BE2C (cell line): ENCODE results near the gene ATP13A3.
"Not testable (repeated sequence)": the region's sequence is repeated elsewhere in the genome, so short reads cannot be mapped to it uniquely, and the experiment has no call there.

ENCODE experiments used
- DNase-seq: peaks from one replicate; pipeline ENCODE4 v3.0.0-alpha.2; 2020
- H3K27me3 ChIP-seq: fragments of 250-450 bp; sonication (Bioruptor Pico); 2 replicates; pipeline ENCODE4 v1.5.1; 2020; ENCODE audit warnings: mild to moderate bottlenecking
- H3K36me3 ChIP-seq: fragments of 250-450 bp; sonication (Bioruptor Pico); 2 replicates; pipeline ENCODE4 v1.5.1; 2020; ENCODE audit warnings: mild to moderate bottlenecking
- H3K4me1 ChIP-seq: fragments of 250-450 bp; sonication (Bioruptor Pico); 2 replicates; pipeline ENCODE4 v1.5.1; 2020
- H3K4me3 ChIP-seq: 2 replicates; pipeline ENCODE4 v1.5.1; 2011; ENCODE audit warnings: low read depth, low read length
- H3K9me3 ChIP-seq: fragments of 250-450 bp; sonication (Bioruptor Pico); 2 replicates; pipeline ENCODE4 v1.5.1; 2020
- TF ChIP-seq, protein P1 (sequence below): IDR thresholded peaks from 2 replicates; pipeline ENCODE4 v1.5.1; 2012; ENCODE audit warnings: mild to moderate bottlenecking, low read depth, low read length

ATP13A3 gene

DNA sequence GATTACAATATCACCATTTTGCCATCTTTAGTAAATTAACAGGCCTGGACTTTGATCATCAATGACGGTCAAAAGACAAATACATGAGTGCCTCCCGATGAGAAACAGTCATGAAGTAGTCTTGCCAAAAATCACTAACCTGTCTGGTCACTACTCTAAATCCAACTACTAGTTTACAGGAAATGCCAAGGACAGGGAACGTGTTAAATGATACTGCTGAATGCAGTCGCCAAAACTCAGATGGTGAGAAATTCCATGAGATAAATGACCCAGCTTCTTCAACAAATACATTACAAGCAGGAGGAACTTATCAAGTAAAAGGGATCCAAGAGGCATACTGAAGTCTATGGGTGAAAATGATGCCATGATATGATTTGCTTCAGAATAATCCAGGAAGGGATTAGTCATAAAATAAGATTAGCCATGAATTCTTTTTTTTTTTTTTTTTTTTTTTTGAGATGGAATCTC is 35.8 kb upstream of the ATP13A3 start:
- Histone ChIP-seq H3K4me3 (no peak overlapping the region), H3K27me3 (no peaks in the 10 kb centered on the region), H3K36me3 (no peaks in the 10 kb centered on the region), H3K4me1 (no peaks in the 10 kb centered on the region), H3K9me3 (no peaks in the 10 kb centered on the region)
- TF ChIP-seq, protein P1, sequence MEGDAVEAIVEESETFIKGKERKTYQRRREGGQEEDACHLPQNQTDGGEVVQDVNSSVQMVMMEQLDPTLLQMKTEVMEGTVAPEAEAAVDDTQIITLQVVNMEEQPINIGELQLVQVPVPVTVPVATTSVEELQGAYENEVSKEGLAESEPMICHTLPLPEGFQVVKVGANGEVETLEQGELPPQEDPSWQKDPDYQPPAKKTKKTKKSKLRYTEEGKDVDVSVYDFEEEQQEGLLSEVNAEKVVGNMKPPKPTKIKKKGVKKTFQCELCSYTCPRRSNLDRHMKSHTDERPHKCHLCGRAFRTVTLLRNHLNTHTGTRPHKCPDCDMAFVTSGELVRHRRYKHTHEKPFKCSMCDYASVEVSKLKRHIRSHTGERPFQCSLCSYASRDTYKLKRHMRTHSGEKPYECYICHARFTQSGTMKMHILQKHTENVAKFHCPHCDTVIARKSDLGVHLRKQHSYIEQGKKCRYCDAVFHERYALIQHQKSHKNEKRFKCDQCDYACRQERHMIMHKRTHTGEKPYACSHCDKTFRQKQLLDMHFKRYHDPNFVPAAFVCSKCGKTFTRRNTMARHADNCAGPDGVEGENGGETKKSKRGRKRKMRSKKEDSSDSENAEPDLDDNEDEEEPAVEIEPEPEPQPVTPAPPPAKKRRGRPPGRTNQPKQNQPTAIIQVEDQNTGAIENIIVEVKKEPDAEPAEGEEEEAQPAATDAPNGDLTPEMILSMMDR: no peak
- no peak for DNase-seq

DNA sequence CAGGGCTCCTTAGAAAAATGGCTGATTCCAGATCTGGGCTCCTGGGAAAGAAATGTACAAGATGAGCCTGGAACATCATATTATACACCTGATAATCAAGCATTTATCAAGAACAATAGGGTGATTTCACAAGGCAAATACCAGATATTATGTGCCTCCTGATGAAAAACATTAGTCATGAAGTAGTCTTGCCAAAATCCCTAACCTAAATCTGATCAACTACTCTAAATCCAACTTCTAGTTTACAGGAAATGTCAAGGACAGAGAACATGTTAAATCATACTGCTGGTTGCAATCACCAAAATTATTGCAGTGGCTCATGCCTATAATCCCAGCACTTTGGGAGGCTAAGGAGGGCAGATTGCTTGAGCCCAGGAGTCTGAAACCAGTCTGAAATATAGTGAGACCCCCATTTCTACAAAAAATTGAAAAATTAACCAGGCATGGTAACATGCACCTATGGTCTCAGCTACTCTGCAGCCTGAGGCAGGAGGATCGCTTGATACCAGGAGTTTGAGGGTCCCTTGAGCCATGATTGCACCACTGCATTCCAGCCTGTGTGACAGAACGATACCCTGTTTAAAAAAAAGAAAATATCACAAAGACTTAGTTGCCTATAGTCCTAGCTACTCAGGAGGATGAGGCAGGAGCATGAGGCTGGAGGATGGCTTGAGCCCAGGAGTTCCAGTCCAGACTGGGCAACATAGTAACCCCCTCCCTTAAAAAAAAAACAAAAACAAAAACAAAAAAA is 34.9 kb upstream of the ATP13A3 start:
- Histone ChIP-seq H3K4me1 (no peaks in the 10 kb centered on the region), H3K27me3 (no peaks in the 10 kb centered on the region), H3K4me3 (no peak overlapping the region), H3K36me3 (no peaks in the 10 kb centered on the region), H3K9me3 (no peaks in the 10 kb centered on the region)
- TF ChIP-seq, protein P1: no peak
- DNase-seq: no peak

DNA sequence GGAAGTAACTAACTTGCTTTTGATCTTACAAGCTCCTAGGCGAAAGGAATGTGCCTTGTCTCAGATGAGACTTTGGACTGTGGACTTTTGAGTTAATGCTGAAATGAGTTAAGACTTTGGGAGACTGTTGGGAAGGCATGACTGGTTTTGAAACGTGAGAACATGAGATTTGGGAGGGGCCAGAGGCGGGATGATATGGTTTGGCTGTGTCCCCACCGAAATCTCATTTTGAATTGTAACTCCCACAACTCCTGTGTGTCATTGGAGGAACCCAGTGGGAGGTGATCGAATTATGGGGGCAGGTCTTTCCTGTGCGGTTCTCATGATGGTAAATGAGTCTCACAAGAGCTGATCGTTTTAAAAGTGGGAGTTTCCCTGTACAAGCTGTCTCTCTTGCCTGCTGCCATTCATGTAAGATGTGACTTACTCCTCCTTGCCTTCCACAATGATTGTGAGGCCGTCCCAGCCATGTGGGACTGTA is 33.9 kb upstream of the ATP13A3 start:
- not testable (repeated sequence) for H3K36me3 ChIP-seq, H3K4me1 ChIP-seq, H3K4me3 ChIP-seq, DNase-seq, H3K9me3 ChIP-seq, H3K27me3 ChIP-seq

DNA sequence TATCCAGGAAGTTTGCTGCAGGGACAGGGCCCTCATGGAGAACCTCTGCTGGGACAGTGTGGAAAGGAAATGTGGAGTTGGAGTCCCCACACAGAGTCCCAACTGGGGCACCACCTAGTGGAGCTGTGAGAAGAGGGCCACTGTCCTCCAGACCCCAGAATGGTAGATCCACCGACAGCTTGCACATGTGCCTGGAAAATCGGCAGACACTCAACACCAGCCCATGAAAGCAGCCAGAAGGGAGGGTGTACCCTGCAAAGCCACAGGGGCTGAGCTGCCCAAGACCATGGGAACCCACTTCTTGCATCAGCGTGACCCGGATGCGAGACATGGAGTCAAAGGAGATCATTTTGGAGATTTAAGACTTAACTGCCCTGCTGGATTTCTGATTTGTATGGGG is 33.4 kb upstream of the ATP13A3 start:
- H3K9me3 ChIP-seq, H3K4me3 ChIP-seq, H3K27me3 ChIP-seq, H3K4me1 ChIP-seq, H3K36me3 ChIP-seq: not testable (repeated sequence)
- DNase-seq: peak; percentile 31
- TF ChIP-seq, protein P1: peak; percentile 45

DNA sequence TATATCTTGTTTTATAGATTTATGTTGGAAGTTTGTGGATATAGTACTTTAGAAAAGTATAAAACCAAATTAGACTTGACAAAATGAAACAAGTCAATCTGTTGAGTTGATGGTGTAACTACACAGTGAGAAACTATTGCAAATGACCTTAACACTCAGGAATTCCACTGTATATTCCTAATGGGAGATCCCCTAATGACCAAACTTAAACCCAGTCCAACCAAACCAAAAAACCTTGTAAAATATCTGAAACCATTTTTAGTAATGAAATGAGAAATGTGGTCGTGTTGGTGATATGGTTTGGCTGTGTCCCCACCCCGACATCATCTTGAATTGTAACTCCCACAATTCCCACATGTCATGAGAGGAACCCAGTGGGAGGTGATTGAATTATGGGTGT is 31.9 kb upstream of the ATP13A3 start:
- no peak overlapping the region for H3K4me3 ChIP-seq
- no peak for DNase-seq
- H3K4me1 ChIP-seq: no peaks in the 10 kb centered on the region
- H3K9me3 ChIP-seq: no peaks in the 10 kb centered on the region
- no peaks in the 10 kb centered on the region for H3K27me3 ChIP-seq
- no peaks in the 10 kb centered on the region for H3K36me3 ChIP-seq
- TF ChIP-seq, protein P1: no peak

DNA sequence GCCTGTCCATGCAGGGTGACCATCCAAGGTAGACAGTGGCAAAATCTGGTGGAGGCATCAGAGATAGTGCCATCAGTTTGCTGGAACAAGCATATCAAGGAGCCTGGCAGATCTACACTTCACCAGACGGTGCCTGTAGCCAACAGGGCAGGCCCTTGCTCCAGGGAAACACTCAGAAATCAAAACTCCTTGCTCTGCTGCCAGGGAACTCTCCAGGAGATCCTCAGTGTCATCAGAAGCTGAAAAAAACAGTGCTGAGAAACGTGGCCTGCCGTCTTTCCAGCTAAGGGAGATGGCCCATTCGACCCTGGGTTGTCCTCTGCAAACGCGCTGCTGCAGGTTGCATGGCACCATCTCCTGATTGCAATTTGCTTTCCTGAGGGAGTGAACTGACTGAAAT is 30.5 kb upstream of the ATP13A3 start:
- Histone ChIP-seq H3K4me3 (no peak overlapping the region), H3K27me3 (no peaks in the 10 kb centered on the region), H3K9me3 (no peaks in the 10 kb centered on the region), H3K4me1 (no peaks in the 10 kb centered on the region), H3K36me3 (no peaks in the 10 kb centered on the region)
- no peak for DNase-seq
- TF ChIP-seq, protein P1: no peak
